A673 (cell line): ENCODE data around the gene ZNF296.

Experiments used
- CTCF ChIP-seq: fragments of 300-800, 200-600 bp; sonication (generic); conservative IDR thresholded peaks from 2 replicates; pipeline ENCODE4 v1.5.1; 2017; ENCODE audit warnings: low read depth, mild to moderate bottlenecking, antibody characterized with exemption, low read length, moderate library complexity, mixed read lengths
- EZH2 ChIP-seq: fragments of 200-600 bp; sonication (generic); IDR thresholded peaks from 2 replicates; pipeline ENCODE4 v1.6.1; 2017; ENCODE audit warnings: borderline replicate concordance, low read depth, mild to moderate bottlenecking, mixed read lengths, antibody characterized with exemption, low read length; ENCODE audit not compliant: poor library complexity, severe bottlenecking

GRCh38 chr19:45114116-45114515 is 37.8 kb upstream of the ZNF296 start:
- no peak for TF ChIP-seq EZH2
- no peak for TF ChIP-seq CTCF
